Esophagus squamous epithelium (tissue), 5 donors: Measurements from ENCODE around the gene KNSTRN. TPM values are rescaled to one million over a fixed set of nuclear protein-coding genes. Genes with fewer than 3 reads are reported as not detected.

ENCODE experiments used
- DNase-seq: peaks from one replicate; lab custom pipeline; 2025; lab: John Stamatoyannopoulos, UW
- H3K27ac ChIP-seq, 4 donors: fragments of 200-600 bp; sonication (generic); one replicate each; pipeline ENCODE4 v1.5.1; 2016 to 2019; ENCODE audit warnings: mild to moderate bottlenecking in 1 of 4
- H3K27me3 ChIP-seq, 4 donors: fragments of 200-600 bp; sonication (generic); 1 replicate in 3 of 4; 2 replicates in 1 of 4; pipeline versions ENCODE4 v1.5.1 to v1.6.0; 2017 to 2021; ENCODE audit warnings: antibody characterized with exemption in 1 of 4
- H3K36me3 ChIP-seq, 3 donors: fragments of 200-600 bp; sonication (generic); one replicate each; pipeline ENCODE4 v1.5.1; 2016 to 2019
- H3K4me1 ChIP-seq, 3 donors: fragments of 200-600 bp; sonication (generic); one replicate each; pipeline ENCODE4 v1.5.1; 2017 to 2019
- H3K4me3 ChIP-seq, 4 donors: fragments of 200-600 bp; sonication (generic); 1 replicate in 3 of 4; 2 replicates in 1 of 4; pipeline ENCODE4 v1.5.1; 2016 to 2019; ENCODE audit warnings: mild to moderate bottlenecking in 2 of 4, moderate library complexity in 1 of 4
- H3K9me3 ChIP-seq, 3 donors: fragments of 200-600 bp; sonication (generic); one replicate each; pipeline ENCODE4 v1.5.1; 2016 to 2019
- CTCF ChIP-seq, 6 experiments: fragments of 450-650 bp in 4 of 6; fragments of 200-600 bp in 2 of 6; sonication (generic) in 2 of 6; IDR thresholded peaks; one replicate each; pipeline ENCODE4 v1.5.1; 2016 to 2019; ENCODE audit warnings: antibody characterized with exemption in 6 of 6, mild to moderate bottlenecking in 4 of 6, moderate library complexity in 4 of 6
- POLR2A ChIP-seq, 4 donors: fragments of 450-650 bp; IDR thresholded peaks; one replicate each; pipeline ENCODE4 v1.6.1; 2017; ENCODE audit warnings: antibody characterized with exemption in 4 of 4, mild to moderate bottlenecking in 4 of 4, moderate library complexity in 3 of 4
- WGBS, 2 donors: methylation state at CpG; one replicate each; pipeline ENCODE4 v1.1.5; 2018; 5-methylcytosine and 5-hydroxymethylcytosine counted together
- intact Hi-C: fragments of 100-400 bp; cut with DNase I; formaldehyde crosslinking; loops from one replicate; pipeline ENCODE4 v1.15.0; 2022
- total RNA-seq, 4 donors: library from RNA; depleted of rRNA; stranded (reverse); fragments of >200 nt; gene quantifications; one replicate each; pipeline ENCODE4 v1.1.0, GENCODE V29; 2016
- donor health status: DM: yes; HTN: yes; CAD: no.

The KNSTRN gene
- total RNA-seq, 4 donors from 2014 or later, result 11.3 to 22.0 (median 17.3) TPM

- TF ChIP-seq CTCF (IDR thresholded peaks at IDR 0.05) (no peak), POLR2A (IDR thresholded peaks at IDR 0.05) (no peak)
- Histone ChIP-seq H3K27ac (peak overlapping the region; percentile 70 to 95 (median 94)), H3K4me3 (no peak overlapping the region), H3K36me3 (peaks cover 0 to 19% (median 0%) of the 10 kb centered on the region in 3 donors), H3K27me3 (no peaks in the 10 kb centered on the region), H3K4me1 (peaks cover 69 to 90% (median 72%) of the 10 kb centered on the region in 3 donors), H3K9me3 (no peaks in the 10 kb centered on the region)
- DNase-seq, result no peak
- WGBS, 2 donors, result 77 to 81% methylated on average over 4 to 7 of the region's 13 CpGs
- intact Hi-C loops, result no loop called here
Observed at GRCh38 chr15:40335938-40336743, 46.4 kb upstream of the KNSTRN start.

DNA sequence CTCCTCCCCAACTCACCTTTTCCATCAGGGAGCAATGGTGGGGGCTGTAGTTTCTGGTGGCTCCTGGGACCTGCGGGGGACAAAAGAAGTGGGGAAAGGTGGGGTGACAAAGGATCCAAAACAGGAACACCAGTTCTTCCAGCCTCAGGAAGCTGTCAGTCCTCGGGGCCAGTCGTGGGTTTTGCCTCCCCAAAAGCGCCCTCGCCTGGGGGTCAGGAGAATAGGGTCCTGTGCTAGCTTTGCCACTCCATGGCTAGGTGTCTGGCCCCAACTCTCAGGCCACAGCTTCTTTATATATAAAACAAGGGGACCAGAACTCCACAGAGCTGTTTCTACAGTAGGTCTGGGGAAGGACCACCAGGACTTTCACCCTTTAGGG is 45.8 kb upstream of the KNSTRN start:
- H3K36me3 ChIP-seq, result peaks cover 0 to 19% (median 0%) of the 10 kb centered on the region in 3 donors
- 65 to 74% methylated on average over 4 to 5 of the region's 5 CpGs for WGBS, 2 donors
- H3K4me3 ChIP-seq, result no peak overlapping the region
- intact Hi-C loops, result no loop called here
- peaks cover 74 to 94% (median 75%) of the 10 kb centered on the region in 3 donors for H3K4me1 ChIP-seq
- no peak for DNase-seq
- H3K27me3 ChIP-seq, result no peaks in the 10 kb centered on the region
- H3K9me3 ChIP-seq, result no peaks in the 10 kb centered on the region
- H3K27ac ChIP-seq, result peak overlapping the region in 3 of 4 donors; percentile 92 to 95 (median 95)
- no peak for TF ChIP-seq POLR2A (IDR thresholded peaks at IDR 0.05)
- no peak for TF ChIP-seq CTCF (IDR thresholded peaks at IDR 0.05)

DNA sequence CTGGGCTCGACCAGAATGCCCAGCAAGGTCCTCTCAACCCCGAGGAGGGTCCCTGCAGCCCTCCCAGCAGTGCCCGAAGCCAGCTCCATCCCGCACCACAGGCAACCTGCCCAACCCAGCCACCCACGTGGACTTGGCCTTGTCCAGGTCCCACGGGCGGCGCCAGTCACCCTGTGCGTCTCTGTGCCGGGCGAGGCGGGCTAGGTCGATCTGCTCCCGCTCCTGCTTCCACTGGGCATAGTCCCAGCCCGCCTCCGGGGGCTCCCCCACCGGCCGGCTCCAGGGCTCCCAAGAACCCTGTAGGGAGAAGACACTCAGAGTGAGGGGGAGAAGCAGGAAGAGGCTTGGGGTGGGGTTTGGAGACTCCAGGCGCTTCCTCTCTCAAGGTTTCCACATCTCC is 44.9 kb upstream of the KNSTRN start:
- 14 to 67% methylated on average over 1 to 2 of the region's 19 CpGs for WGBS, 2 donors
- Histone ChIP-seq H3K4me3 (peak overlapping the region in 1 of 4 donors; percentile 61), H3K4me1 (peaks cover 75 to 100% (median 78%) of the 10 kb centered on the region in 3 donors), H3K9me3 (no peaks in the 10 kb centered on the region), H3K27me3 (no peaks in the 10 kb centered on the region), H3K27ac (peak overlapping the region; percentile 26 to 95 (median 94)), H3K36me3 (peaks cover 0 to 19% (median 0%) of the 10 kb centered on the region in 3 donors)
- TF ChIP-seq POLR2A (IDR thresholded peaks at IDR 0.05) (no peak), CTCF (IDR thresholded peaks at IDR 0.05) (no peak)
- intact Hi-C loops, result no loop called here
- DNase-seq, result no peak

GRCh38 chr15:40338041-40338657 is 44.4 kb upstream of the KNSTRN start:
- WGBS, 2 donors, result 24 to 48% methylated on average over 6 of the region's 11 CpGs
- intact Hi-C loops, result no loop called here
- Histone ChIP-seq H3K9me3 (no peaks in the 10 kb centered on the region), H3K4me3 (peak overlapping the region in 3 of 4 donors; percentile 8 to 61 (median 50)), H3K27ac (peak overlapping the region; percentile 26 to 95 (median 94)), H3K27me3 (no peaks in the 10 kb centered on the region), H3K36me3 (peaks cover 0 to 19% (median 0%) of the 10 kb centered on the region in 3 donors), H3K4me1 (peaks cover 80 to 100% (median 84%) of the 10 kb centered on the region in 3 donors)
- TF ChIP-seq CTCF (IDR thresholded peaks at IDR 0.05) (peak; percentile 41 to 66 (median 52)), POLR2A (IDR thresholded peaks at IDR 0.05) (no peak)
- DNase-seq, result no peak
